HG03469 (cell line): Measurements from ENCODE around the gene BAD.
"Not testable (repeated sequence)": the region's sequence is repeated elsewhere in the genome, so short reads cannot be mapped to it uniquely, and the experiment has no call there.

Experiments used
- ATAC-seq: cut with Tn5 transposase; IDR thresholded peaks from one replicate; pipeline ENCODE4 v1.9.1; 2021; ENCODE audit warnings: mild to moderate bottlenecking, moderate library complexity, moderate number of reproducible peaks; ENCODE audit not compliant: unreplicated experiment

BAD gene

GRCh38 chr11:64246871-64247728, 37.4 kb downstream of the BAD start, which contains the start of gene PPP1R14B:
TSS of gene PPP1R14B (minus strand) at chr11:64246943. CDS start at chr11:64246673, 270 bp downstream.
- ATAC-seq: no peak

- not testable (repeated sequence) for ATAC-seq
Observed at GRCh38 chr11:64246621-64246870, 37.9 kb downstream of the BAD start.

GRCh38 chr11:64245797-64246620, 38.5 kb downstream of the BAD start:
- ATAC-seq: no peak

- no peak for ATAC-seq
Observed at GRCh38 chr11:64245401-64245796, 39.1 kb downstream of the BAD start.

GRCh38 chr11:64244966-64245365, 39.5 kb downstream of the BAD start:
- no peak for ATAC-seq

GRCh38 chr11:64244107-64244506, 40.4 kb downstream of the BAD start:
- no peak for ATAC-seq

- no peak for ATAC-seq
Observed at GRCh38 chr11:64243236-64243854, 41.1 kb downstream of the BAD start.

GRCh38 chr11:64241491-64242374, 42.7 kb downstream of the BAD start:
- peak; percentile 10 for ATAC-seq

GRCh38 chr11:64241241-64241490, 43.3 kb downstream of the BAD start:
- peak; percentile 41 for ATAC-seq

GRCh38 chr11:64240435-64241240, 43.8 kb downstream of the BAD start, which contains the start of gene FKBP2:
TSS of gene FKBP2 (plus strand) at chr11:64241095. CDS start at chr11:64242388, 1,293 bp downstream.
- peak; percentile 38 for ATAC-seq

- no peak for ATAC-seq
Observed at GRCh38 chr11:64239662-64240434, 44.6 kb downstream of the BAD start.

- no peak for ATAC-seq
Observed at GRCh38 chr11:64238999-64239398, 45.5 kb downstream of the BAD start.

- no peak for ATAC-seq
Observed at GRCh38 chr11:64238076-64238475, 46.4 kb downstream of the BAD start.

GRCh38 chr11:64237484-64237951, 46.9 kb downstream of the BAD start:
- ATAC-seq: no peak

GRCh38 chr11:64235437-64236161, 48.9 kb downstream of the BAD start:
- ATAC-seq: no peak

GRCh38 chr11:64234647-64235379, 49.7 kb downstream of the BAD start:
- no peak for ATAC-seq

- no peak for ATAC-seq
Observed at GRCh38 chr11:64233913-64234586, 50.4 kb downstream of the BAD start, which contains the start of gene VEGFB. TSS of gene VEGFB (plus strand) at chr11:64234584. CDS start at chr11:64234834, 250 bp downstream.
